22Rv1 (cell line): ENCODE measurements around the gene MFAP5.

ENCODE experiments used
- H3K27ac ChIP-seq: fragments of 450-650 bp; 2 replicates; pipeline ENCODE4 v1.5.1; 2017
- CTCF ChIP-seq: fragments of 450-650 bp; IDR thresholded peaks from 2 replicates; pipeline ENCODE4 v1.5.1; 2017; ENCODE audit warnings: mild to moderate bottlenecking
- ZFX ChIP-seq: fragments of 450-650 bp; IDR thresholded peaks from 2 replicates; pipeline ENCODE4 v1.6.1; 2017; ENCODE audit warnings: antibody characterized with exemption, borderline replicate concordance

Gene MFAP5

GRCh38 chr12:8698132-8698851, 35.7 kb upstream of the MFAP5 start:
- H3K27ac ChIP-seq, result peak overlapping the region; percentile 66
- TF ChIP-seq ZFX (no peak), CTCF (no peak)

DNA sequence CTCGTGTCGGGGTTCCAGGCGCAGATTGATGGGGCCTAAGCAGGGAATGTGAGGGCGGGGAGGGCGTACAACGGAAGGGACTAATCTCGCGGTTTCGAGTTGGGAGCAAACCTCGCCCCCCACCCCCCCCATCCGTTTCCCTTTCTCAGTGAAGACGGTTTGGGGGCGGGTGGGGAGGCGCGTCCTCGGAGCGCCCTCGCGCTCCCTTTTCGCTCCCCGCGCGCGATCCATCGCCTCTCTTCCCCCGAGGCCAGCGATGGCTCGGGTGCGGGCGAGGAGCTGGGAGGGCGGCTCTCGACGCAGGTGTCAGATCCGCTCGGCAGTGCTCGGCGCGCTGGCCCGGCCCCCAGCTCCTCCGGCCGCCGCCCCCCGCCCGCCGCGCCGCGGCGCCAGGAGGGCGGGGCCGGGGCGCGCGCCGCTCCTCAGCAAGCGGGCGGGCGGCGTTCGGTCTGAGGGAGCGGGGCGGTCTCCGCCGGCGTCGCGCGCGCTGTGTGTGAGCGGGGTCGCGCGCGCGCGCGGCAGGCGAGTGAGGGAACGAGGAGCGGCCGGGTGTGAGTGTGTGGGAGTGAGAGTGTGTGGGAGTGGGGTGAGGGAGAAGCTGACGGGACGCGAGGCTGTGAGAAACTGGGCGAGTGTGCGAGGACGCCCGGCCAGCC, 35.0 kb upstream of the MFAP5 start, which contains the start of gene RIMKLB:
TSS of gene RIMKLB (plus strand) at position 516 of the 656 bp plus-strand sequence. CDS start 15,876 bp downstream, outside the sequence.
- peak within 1 kb of the TSS; percentile 66 for H3K27ac ChIP-seq

GRCh38 chr12:8697120-8697475, 34.5 kb upstream of the MFAP5 start:
- H3K27ac ChIP-seq, result peak overlapping the region; percentile 66
- TF ChIP-seq CTCF (no peak), ZFX (no peak)

More for the DNA sequence above, 35.0 kb upstream of the MFAP5 start, which contains the start of gene RIMKLB:
- TF ChIP-seq ZFX (no peak), CTCF (no peak)

DNA sequence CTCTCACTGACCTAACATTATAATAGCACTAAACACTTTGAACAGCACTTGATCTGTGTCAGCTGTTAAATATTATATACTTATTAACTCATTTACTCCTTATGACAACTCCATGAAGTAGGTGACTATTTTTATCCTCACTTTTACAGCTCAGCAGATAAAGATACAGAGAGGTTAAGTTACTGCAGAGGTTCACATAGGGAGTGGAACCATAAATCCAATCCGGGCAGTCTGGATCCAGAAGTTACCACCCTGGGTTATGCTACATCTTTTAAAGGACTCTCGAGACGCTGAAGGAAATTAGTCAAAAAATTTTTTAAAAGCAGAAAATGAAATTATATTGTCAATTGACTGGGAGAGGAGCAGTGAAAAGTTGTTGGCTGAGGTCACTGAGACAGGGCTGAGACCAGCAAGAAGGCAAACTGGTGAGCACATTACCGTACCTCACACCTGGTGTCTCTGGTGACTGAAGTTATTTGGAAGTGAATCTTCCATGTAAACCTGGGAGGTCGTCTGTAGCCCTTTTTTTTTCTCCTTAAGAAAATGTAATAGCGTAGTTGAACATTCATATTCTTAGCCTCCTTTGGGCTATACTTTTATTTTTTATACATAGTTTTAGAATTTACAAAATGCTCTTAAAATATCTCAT, 33.9 kb upstream of the MFAP5 start:
- TF ChIP-seq CTCF (no peak), ZFX (no peak)
- H3K27ac ChIP-seq, result peak overlapping the region; percentile 66; the same call in 1 of the 2 replicates

GRCh38 chr12:8695116-8695515, 32.5 kb upstream of the MFAP5 start:
- no peak for TF ChIP-seq ZFX
- no peak for TF ChIP-seq CTCF
- H3K27ac ChIP-seq, result no peak overlapping the region

GRCh38 chr12:8692573-8692972, 29.9 kb upstream of the MFAP5 start:
- TF ChIP-seq CTCF, result no peak
- TF ChIP-seq ZFX, result no peak
- peak overlapping the region; percentile 60 for H3K27ac ChIP-seq
